ENCODE data around the gene SGTA. TPM values are rescaled to one million over a fixed set of nuclear protein-coding genes. Genes with fewer than 3 reads are reported as not detected.

The SGTA gene
- total and polyA plus RNA-seq, 9 of the 15 experiments (the other 6 are each of a cell fraction or from before 2014, with no cell fraction given): 1.4 to 110 (median 49.9) TPM

GRCh38 chr19:2819540-2820111, 36.6 kb upstream of the SGTA start, which contains the start of gene ZNF554 (continued):
- TF ChIP-seq HCFC1 (IDR thresholded peaks at IDR 0.05; ENCODE audit: low read depth, low read length) (peak; percentile 100), HMGN3 (IDR thresholded peaks at IDR 0.05; ENCODE audit: borderline replicate concordance, extremely low read depth, insufficient read length, low read depth, low read length) (peak; percentile 36), STAT6 (CRISPR knock-in tag; IDR thresholded peaks at IDR 0.05) (no peak; the same call in 1 of the 2 replicates), CC2D1A (IDR thresholded peaks at IDR 0.05) (peak; percentile 65; the same call in 1 of the 2 replicates), ZSCAN32 (CRISPR knock-in tag; IDR thresholded peaks at IDR 0.05) (no peak), ZNF584 (CRISPR knock-in tag; IDR thresholded peaks at IDR 0.05; ENCODE audit: low read depth) (no peak), KLF13 (tag; IDR thresholded peaks at IDR 0.05; ENCODE audit: borderline replicate concordance, low read depth) (0 out of 2 replicates have a peak, but pooled peaks have one; percentile 56), NR2C2 (CRISPR knock-in tag; IDR thresholded peaks at IDR 0.05) (peak; percentile 84), NR2C2 (tag; IDR thresholded peaks at IDR 0.05) (peak; percentile 92), HNRNPH1 (optimal IDR thresholded peaks at IDR 0.05; ENCODE audit: low read depth, low read length) (no peak), ZBTB11 (CRISPR knock-in tag; IDR thresholded peaks at IDR 0.05) (peak in 1 of 3 experiments; percentile 52; a peak in 1 of 6 replicates), TSHZ1 (CRISPR knock-in tag; IDR thresholded peaks at IDR 0.05) (no peak), ZBTB2 (IDR thresholded peaks at IDR 0.05) (peak; percentile 94), ZNF263 (CRISPR knock-in tag; IDR thresholded peaks at IDR 0.05; ENCODE audit: borderline replicate concordance) (peak; percentile 50; the same call in 1 of the 2 replicates), DNMT1 (IDR thresholded peaks at IDR 0.05) (no peak), IRF2 (CRISPR knock-in tag; IDR thresholded peaks at IDR 0.05) (no peak)

Data from K562 (cell line).